A673 (cell line): ENCODE data around the gene PAX5. TPM values are rescaled to one million over a fixed set of nuclear protein-coding genes. Genes with fewer than 3 reads are reported as not detected.

Experiments used
- BruUV-seq: library from RNA; stranded (reverse); fragments of 400-500 nt; replicated peaks from 2 replicates; lab custom pipeline; 2021; lab: Mats Ljungman, UMichigan
- CTCF ChIA-PET: fragments of 300-600 bp; sonication (Branson Sonifier 250); formaldehyde crosslinking; loops from one replicate; lab custom pipeline; 2022; ENCODE audit warnings: antibody characterized with exemption; lab: Charles Lee
- POLR2A ChIA-PET: fragments of 300-600 bp; sonication (Branson Sonifier 250); formaldehyde crosslinking; loops from one replicate; lab custom pipeline; 2022; ENCODE audit warnings: antibody characterized with exemption; ENCODE audit not compliant: low non-redundant PET; lab: Charles Lee
- DNase-seq: peaks from one replicate; pipeline ENCODE4 v3.0.0-alpha.2; 2015; ENCODE audit warnings: low spot score
- H3K27ac ChIP-seq: fragments of 200-600 bp; sonication (generic); 2 replicates; pipeline ENCODE4 v1.5.1; 2016; ENCODE audit warnings: mixed run types, low read depth, mild to moderate bottlenecking, mixed read lengths, antibody characterized with exemption, low read length; ENCODE audit not compliant: poor library complexity, severe bottlenecking
- H3K27me3 ChIP-seq: fragments of 200-600 bp; sonication (generic); replicated peaks from 2 replicates; pipeline ENCODE4 v1.6.1; 2017; ENCODE audit warnings: mixed run types, low read depth, mild to moderate bottlenecking, mixed read lengths, antibody characterized with exemption, low read length; ENCODE audit not compliant: insufficient read depth, poor library complexity
- H3K36me3 ChIP-seq: fragments of 200-600 bp; sonication (generic); 2 replicates; pipeline ENCODE4 v1.6.1; 2016; ENCODE audit warnings: mixed run types, mild to moderate bottlenecking, mixed read lengths, antibody characterized with exemption, low read length; ENCODE audit not compliant: insufficient read depth, poor library complexity, severe bottlenecking
- H3K4me1 ChIP-seq: fragments of 200-600 bp; sonication (generic); 2 replicates; pipeline ENCODE4 v1.6.1; 2017; ENCODE audit warnings: mixed run types, mild to moderate bottlenecking, mixed read lengths, antibody characterized with exemption, low read length; ENCODE audit not compliant: insufficient read depth, poor library complexity, severe bottlenecking
- H3K4me3 ChIP-seq: fragments of 200-600 bp; sonication (generic); 2 replicates; pipeline ENCODE4 v1.5.1; 2016; ENCODE audit warnings: low read depth, mixed run types, mild to moderate bottlenecking, mixed read lengths, low read length; ENCODE audit not compliant: poor library complexity, severe bottlenecking
- H3K9me3 ChIP-seq: fragments of 200-600 bp; sonication (generic); 2 replicates; pipeline ENCODE4 v1.6.1; 2016; ENCODE audit warnings: mixed run types, low read depth, mild to moderate bottlenecking, mixed read lengths, antibody characterized with exemption, low read length; ENCODE audit not compliant: poor library complexity, severe bottlenecking
- CTCF ChIP-seq: fragments of 300-800, 200-600 bp; sonication (generic); conservative IDR thresholded peaks from 2 replicates; pipeline ENCODE4 v1.5.1; 2017; ENCODE audit warnings: low read depth, mild to moderate bottlenecking, antibody characterized with exemption, low read length, moderate library complexity, mixed read lengths
- EZH2 ChIP-seq: fragments of 200-600 bp; sonication (generic); IDR thresholded peaks from 2 replicates; pipeline ENCODE4 v1.6.1; 2017; ENCODE audit warnings: borderline replicate concordance, low read depth, mild to moderate bottlenecking, mixed read lengths, antibody characterized with exemption, low read length; ENCODE audit not compliant: poor library complexity, severe bottlenecking
- intact Hi-C: fragments of 100-400 bp; cut with micrococcal nuclease; formaldehyde crosslinking; loops from one replicate; pipeline ENCODE4 v1.10.0; 2022; ENCODE audit not compliant: unreplicated experiment
- total RNA-seq: library from RNA; stranded (reverse); gene quantifications from 2 replicates; pipeline ENCODE4 v1.2.3, GENCODE V29; 2021

The PAX5 gene
- total RNA-seq, 1 experiment from 2014 or later: 5.5 TPM

GRCh38 chr9:37038943-37039464 is 4.9 kb upstream of the PAX5 start:
- BruUV-seq: no TSS peak
- Histone ChIP-seq H3K36me3 (no peaks in the 10 kb centered on the region), H3K4me1 (peaks cover 12% of the 10 kb centered on the region), H3K27me3 (no peaks in the 10 kb centered on the region), H3K4me3 (no peak overlapping the region), H3K27ac (no peak overlapping the region), H3K9me3 (no peaks in the 10 kb centered on the region)
- DNase-seq: no peak
- ChIA-PET CTCF (no interaction called here), POLR2A (interaction anchor here (0.6 kb wide), 2 partner anchors 12 to 191 kb away, joined by 4 to 7 read pairs; no protein-coding TSS in a partner anchor)
- TF ChIP-seq CTCF (no peak), EZH2 (no peak)
- intact Hi-C loops: no loop called here

GRCh38 chr9:37038302-37038942 is 4.4 kb upstream of the PAX5 start:
- no TSS peak for BruUV-seq
- no peak for TF ChIP-seq CTCF
- no peak for TF ChIP-seq EZH2
- no peak for DNase-seq
- no peaks in the 10 kb centered on the region for H3K27me3 ChIP-seq
- intact Hi-C loops: no loop called here
- POLR2A ChIA-PET: no interaction called here
- H3K4me3 ChIP-seq: no peak overlapping the region
- no peaks in the 10 kb centered on the region for H3K36me3 ChIP-seq
- H3K9me3 ChIP-seq: no peaks in the 10 kb centered on the region
- H3K4me1 ChIP-seq: peaks cover 12% of the 10 kb centered on the region
- no peak overlapping the region for H3K27ac ChIP-seq
- CTCF ChIA-PET: interaction anchor here (1.2 kb wide), 1 partner anchor 42 kb away, joined by 3 read pairs; no protein-coding TSS in a partner anchor

- CTCF ChIA-PET: interaction anchor here (0.6 to 1.2 kb wide), 2 partner anchors 42 to 139 kb away, joined by 3 read pairs; no protein-coding TSS in a partner anchor
These were observed 3.6 kb upstream of the PAX5 start for GRCh38 chr9:37037503-37038301.

More at GRCh38 chr9:37037503-37038301, 3.6 kb upstream of the PAX5 start:
- H3K27me3 ChIP-seq: no peaks in the 10 kb centered on the region
- peak overlapping the region; percentile 57 for H3K27ac ChIP-seq
- intact Hi-C loops: no loop called here
- H3K9me3 ChIP-seq: no peaks in the 10 kb centered on the region
- TF ChIP-seq CTCF (no peak), EZH2 (no peak)
- H3K36me3 ChIP-seq: no peaks in the 10 kb centered on the region
- peaks cover 12% of the 10 kb centered on the region for H3K4me1 ChIP-seq
- H3K4me3 ChIP-seq: peak overlapping the region; percentile 54
- POLR2A ChIA-PET: no interaction called here
- no peak for DNase-seq
- TSS peak; percentile 43 for BruUV-seq
